OCI-LY7 (cell line): Measurements from ENCODE around the gene ANLN.

ENCODE experiments used
- EZH2phosphoT487 ChIP-seq: fragments of 200-600 bp; sonication (generic); IDR thresholded peaks from 2 replicates; pipeline ENCODE4 v1.6.1; 2018; ENCODE audit warnings: low read depth, borderline replicate concordance, mild to moderate bottlenecking, mixed run types, antibody characterized with exemption, low read length, moderate library complexity, mixed read lengths
- TF ChIP-seq, protein P1 (sequence below): fragments of 200-600 bp; sonication (generic); conservative IDR thresholded peaks from 2 replicates; pipeline ENCODE4 v1.5.1; 2014; ENCODE audit warnings: mild to moderate bottlenecking, antibody characterized with exemption, low read length, moderate library complexity, mixed read lengths

DNA sequence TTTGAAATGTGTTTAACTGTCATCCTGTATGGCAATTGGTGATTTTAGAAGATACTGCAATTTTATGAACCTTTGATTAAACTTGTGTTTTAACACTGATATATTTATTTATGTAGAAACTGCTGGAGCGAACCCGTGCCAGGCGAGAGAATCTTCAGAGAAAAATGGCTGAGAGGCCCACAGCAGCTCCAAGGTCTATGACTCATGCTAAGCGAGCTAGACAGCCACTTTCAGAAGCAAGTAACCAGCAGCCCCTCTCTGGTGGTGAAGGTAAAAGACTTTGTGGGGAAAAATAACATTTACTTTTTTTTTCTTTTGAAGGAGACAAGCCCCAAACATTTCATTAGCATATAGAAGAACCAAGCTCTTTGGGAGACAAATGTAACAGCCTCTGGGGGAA, 6.5 kb downstream of the ANLN start:
- TF ChIP-seq, protein P1, sequence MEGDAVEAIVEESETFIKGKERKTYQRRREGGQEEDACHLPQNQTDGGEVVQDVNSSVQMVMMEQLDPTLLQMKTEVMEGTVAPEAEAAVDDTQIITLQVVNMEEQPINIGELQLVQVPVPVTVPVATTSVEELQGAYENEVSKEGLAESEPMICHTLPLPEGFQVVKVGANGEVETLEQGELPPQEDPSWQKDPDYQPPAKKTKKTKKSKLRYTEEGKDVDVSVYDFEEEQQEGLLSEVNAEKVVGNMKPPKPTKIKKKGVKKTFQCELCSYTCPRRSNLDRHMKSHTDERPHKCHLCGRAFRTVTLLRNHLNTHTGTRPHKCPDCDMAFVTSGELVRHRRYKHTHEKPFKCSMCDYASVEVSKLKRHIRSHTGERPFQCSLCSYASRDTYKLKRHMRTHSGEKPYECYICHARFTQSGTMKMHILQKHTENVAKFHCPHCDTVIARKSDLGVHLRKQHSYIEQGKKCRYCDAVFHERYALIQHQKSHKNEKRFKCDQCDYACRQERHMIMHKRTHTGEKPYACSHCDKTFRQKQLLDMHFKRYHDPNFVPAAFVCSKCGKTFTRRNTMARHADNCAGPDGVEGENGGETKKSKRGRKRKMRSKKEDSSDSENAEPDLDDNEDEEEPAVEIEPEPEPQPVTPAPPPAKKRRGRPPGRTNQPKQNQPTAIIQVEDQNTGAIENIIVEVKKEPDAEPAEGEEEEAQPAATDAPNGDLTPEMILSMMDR = no peak
- no peak for TF ChIP-seq EZH2phosphoT487
